NK-92 treated with Interleukin-12 subunit alpha and Interleukin-12 subunit beta, amount 100 ng/mL, for 24 hours (cell line): ENCODE results near the gene DIAPH1.
"Not testable (repeated sequence)": the region's sequence is repeated elsewhere in the genome, so short reads cannot be mapped to it uniquely, and the experiment has no call there.

Experiments used
- DNase-seq: peaks from one replicate; lab custom pipeline; 2025; lab: John Stamatoyannopoulos, UW

The DIAPH1 gene

GRCh38 chr5:141609921-141610320 is 8.9 kb downstream of the DIAPH1 start:
- not testable (repeated sequence) for DNase-seq

GRCh38 chr5:141609044-141609443 is 9.8 kb downstream of the DIAPH1 start:
- DNase-seq: no peak

GRCh38 chr5:141608557-141608956 is 10.2 kb downstream of the DIAPH1 start:
- DNase-seq: no peak

- no peak for DNase-seq
These were observed 10.8 kb downstream of the DIAPH1 start for GRCh38 chr5:141608046-141608445.

- DNase-seq: peak; percentile 63
These were observed 13.1 kb downstream of the DIAPH1 start for GRCh38 chr5:141605523-141606277.

- DNase-seq: peak; percentile 43
These were observed 14.7 kb downstream of the DIAPH1 start for GRCh38 chr5:141603923-141604717.

- DNase-seq: no peak
These were observed 16.2 kb downstream of the DIAPH1 start for GRCh38 chr5:141602606-141603005.

- no peak for DNase-seq
These were observed 20.1 kb downstream of the DIAPH1 start for GRCh38 chr5:141598391-141599345.

- no peak for DNase-seq
These were observed 21.0 kb downstream of the DIAPH1 start for GRCh38 chr5:141597814-141598213.

GRCh38 chr5:141597394-141597793 is 21.4 kb downstream of the DIAPH1 start:
- DNase-seq: no peak

- no peak for DNase-seq
These were observed 21.9 kb downstream of the DIAPH1 start for GRCh38 chr5:141596867-141597266.

GRCh38 chr5:141590127-141590526 is 28.7 kb downstream of the DIAPH1 start:
- no peak for DNase-seq

GRCh38 chr5:141586246-141586645 is 32.6 kb downstream of the DIAPH1 start:
- DNase-seq: no peak

- no peak for DNase-seq
These were observed 33.2 kb downstream of the DIAPH1 start for GRCh38 chr5:141585594-141585993.

GRCh38 chr5:141574122-141574510 is 44.7 kb downstream of the DIAPH1 start:
- no peak for DNase-seq

- DNase-seq: no peak
These were observed 45.2 kb downstream of the DIAPH1 start for GRCh38 chr5:141573489-141574121.

- DNase-seq: no peak
These were observed 48.1 kb downstream of the DIAPH1 start for GRCh38 chr5:141570655-141571054.

GRCh38 chr5:141567513-141568117 is 51.2 kb downstream of the DIAPH1 start:
- DNase-seq: no peak

GRCh38 chr5:141565826-141566570 is 52.8 kb downstream of the DIAPH1 start:
- no peak for DNase-seq

GRCh38 chr5:141564216-141564692 is 54.5 kb downstream of the DIAPH1 start:
- DNase-seq: peak; percentile 9
